ENCODE data around the gene SLC10A7. TPM values are rescaled to one million over a fixed set of nuclear protein-coding genes. Genes with fewer than 3 reads are reported as not detected.

Gene SLC10A7
- total and polyA plus RNA-seq, 9 of the 15 experiments (the other 6 are each of a cell fraction or from before 2014, with no cell fraction given) = 6.4 to 22.8 (median 16.1) TPM

DNA sequence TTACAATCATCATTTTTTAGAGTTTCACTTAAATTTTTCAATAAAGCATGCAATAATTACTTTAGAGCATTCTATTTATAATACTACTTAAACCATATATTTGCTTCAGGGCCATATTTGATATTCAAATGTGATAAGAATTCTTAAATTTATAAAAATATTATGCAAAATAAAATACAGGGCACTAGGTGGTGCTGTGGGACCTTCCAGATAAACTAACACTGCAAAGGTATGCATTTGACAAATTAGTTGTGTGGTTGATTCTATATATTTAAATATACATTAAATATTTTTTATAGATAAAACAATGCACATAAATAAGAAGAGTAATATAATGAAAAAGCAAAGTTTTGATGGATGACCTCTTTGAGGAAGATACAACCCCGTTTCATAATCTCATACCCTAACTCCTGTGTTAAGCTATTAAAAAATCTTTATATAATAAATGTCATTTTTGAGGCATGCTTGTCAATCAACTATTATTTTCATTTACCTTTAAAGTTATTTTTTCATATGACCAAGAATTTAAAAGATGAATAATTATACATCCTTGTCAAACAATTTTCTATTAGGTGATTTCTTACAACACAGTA is 179.0 kb downstream of the SLC10A7 start:
- peak; percentile 20 to 54 (median 26) for DNase-seq (ENCODE audit: extremely low read depth in 1 of 4, low spot score in 3 of 4)
- POLR2A ChIA-PET = no interaction called here
- BruUV-seq (replicated peaks) = no TSS peak

More for the DNA sequence above, 179.0 kb downstream of the SLC10A7 start:
- TF ChIP-seq, protein P1, sequence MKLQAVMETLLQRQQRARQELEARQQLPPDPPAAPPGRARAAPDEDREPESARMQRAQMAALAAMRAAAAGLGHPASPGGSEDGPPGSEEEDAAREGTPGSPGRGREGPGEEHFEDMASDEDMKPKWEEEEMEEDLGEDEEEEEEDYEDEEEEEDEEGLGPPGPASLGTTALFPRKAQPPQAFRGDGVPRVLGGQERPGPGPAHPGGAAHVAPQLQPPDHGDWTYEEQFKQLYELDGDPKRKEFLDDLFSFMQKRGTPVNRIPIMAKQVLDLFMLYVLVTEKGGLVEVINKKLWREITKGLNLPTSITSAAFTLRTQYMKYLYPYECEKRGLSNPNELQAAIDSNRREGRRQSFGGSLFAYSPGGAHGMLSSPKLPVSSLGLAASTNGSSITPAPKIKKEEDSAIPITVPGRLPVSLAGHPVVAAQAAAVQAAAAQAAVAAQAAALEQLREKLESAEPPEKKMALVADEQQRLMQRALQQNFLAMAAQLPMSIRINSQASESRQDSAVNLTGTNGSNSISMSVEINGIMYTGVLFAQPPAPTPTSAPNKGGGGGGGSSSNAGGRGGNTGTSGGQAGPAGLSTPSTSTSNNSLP (IDR thresholded peaks at IDR 0.05; ENCODE audit: borderline replicate concordance, low read depth, low read length) = peak; percentile 92
- TF ChIP-seq ZFX (CRISPR knock-in tag; IDR thresholded peaks at IDR 0.05) (no peak), SP2 (IDR thresholded peaks at IDR 0.05; ENCODE audit: extremely low read depth, low read depth, low read length, poor library complexity, severe bottlenecking) (no peak), HDAC1 (IDR thresholded peaks at IDR 0.05) (no peak), RAD21 (CRISPR knock-in tag; conservative IDR thresholded peaks at IDR 0.05 in 1 of 2, IDR thresholded peaks at IDR 0.05 in 1 of 2) (peak; percentile 50 to 72), MTA2 (IDR thresholded peaks at IDR 0.05; ENCODE audit: low read depth) (no peak)
- TF ChIP-seq, protein P2, sequence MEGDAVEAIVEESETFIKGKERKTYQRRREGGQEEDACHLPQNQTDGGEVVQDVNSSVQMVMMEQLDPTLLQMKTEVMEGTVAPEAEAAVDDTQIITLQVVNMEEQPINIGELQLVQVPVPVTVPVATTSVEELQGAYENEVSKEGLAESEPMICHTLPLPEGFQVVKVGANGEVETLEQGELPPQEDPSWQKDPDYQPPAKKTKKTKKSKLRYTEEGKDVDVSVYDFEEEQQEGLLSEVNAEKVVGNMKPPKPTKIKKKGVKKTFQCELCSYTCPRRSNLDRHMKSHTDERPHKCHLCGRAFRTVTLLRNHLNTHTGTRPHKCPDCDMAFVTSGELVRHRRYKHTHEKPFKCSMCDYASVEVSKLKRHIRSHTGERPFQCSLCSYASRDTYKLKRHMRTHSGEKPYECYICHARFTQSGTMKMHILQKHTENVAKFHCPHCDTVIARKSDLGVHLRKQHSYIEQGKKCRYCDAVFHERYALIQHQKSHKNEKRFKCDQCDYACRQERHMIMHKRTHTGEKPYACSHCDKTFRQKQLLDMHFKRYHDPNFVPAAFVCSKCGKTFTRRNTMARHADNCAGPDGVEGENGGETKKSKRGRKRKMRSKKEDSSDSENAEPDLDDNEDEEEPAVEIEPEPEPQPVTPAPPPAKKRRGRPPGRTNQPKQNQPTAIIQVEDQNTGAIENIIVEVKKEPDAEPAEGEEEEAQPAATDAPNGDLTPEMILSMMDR (IDR thresholded peaks at IDR 0.05 in 2 of 3, conservative IDR thresholded peaks at IDR 0.05 in 1 of 3; ENCODE audit: insufficient read depth in 2 of 3, low read depth in 1 of 3, low read length in 3 of 3) = peak in 2 of 3 experiments; percentile 36 to 74; a peak in 3 of 6 replicates
- TF ChIP-seq, protein P3, sequence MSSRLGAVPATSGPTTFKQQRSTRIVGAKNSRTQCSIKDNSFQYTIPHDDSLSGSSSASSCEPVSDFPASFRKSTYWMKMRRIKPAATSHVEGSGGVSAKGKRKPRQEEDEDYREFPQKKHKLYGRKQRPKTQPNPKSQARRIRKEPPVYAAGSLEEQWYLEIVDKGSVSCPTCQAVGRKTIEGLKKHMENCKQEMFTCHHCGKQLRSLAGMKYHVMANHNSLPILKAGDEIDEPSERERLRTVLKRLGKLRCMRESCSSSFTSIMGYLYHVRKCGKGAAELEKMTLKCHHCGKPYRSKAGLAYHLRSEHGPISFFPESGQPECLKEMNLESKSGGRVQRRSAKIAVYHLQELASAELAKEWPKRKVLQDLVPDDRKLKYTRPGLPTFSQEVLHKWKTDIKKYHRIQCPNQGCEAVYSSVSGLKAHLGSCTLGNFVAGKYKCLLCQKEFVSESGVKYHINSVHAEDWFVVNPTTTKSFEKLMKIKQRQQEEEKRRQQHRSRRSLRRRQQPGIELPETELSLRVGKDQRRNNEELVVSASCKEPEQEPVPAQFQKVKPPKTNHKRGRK (tag; IDR thresholded peaks at IDR 0.05) = peak; percentile 2; the same call in 1 of the 2 replicates
- TF ChIP-seq, protein P4, sequence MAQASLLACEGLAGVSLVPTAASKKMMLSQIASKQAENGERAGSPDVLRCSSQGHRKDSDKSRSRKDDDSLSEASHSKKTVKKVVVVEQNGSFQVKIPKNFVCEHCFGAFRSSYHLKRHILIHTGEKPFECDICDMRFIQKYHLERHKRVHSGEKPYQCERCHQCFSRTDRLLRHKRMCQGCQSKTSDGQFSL (CRISPR knock-in tag; IDR thresholded peaks at IDR 0.05) = no peak
- TF ChIP-seq, protein P4 (tag; IDR thresholded peaks at IDR 0.05) = no peak
- TF ChIP-seq, protein P5, sequence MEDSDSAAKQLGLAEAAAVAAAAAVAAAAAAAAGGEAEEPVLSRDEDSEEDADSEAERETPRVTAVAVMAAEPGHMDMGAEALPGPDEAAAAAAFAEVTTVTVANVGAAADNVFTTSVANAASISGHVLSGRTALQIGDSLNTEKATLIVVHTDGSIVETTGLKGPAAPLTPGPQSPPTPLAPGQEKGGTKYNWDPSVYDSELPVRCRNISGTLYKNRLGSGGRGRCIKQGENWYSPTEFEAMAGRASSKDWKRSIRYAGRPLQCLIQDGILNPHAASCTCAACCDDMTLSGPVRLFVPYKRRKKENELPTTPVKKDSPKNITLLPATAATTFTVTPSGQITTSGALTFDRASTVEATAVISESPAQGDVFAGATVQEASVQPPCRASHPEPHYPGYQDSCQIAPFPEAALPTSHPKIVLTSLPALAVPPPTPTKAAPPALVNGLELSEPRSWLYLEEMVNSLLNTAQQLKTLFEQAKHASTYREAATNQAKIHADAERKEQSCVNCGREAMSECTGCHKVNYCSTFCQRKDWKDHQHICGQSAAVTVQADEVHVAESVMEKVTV (CRISPR knock-in tag; IDR thresholded peaks at IDR 0.05) = peak; percentile 55
- no peak overlapping the region for H3K4me2 ChIP-seq (ENCODE audit: insufficient read depth, low read length)
- no peaks in the 10 kb centered on the region for H3K27me3 ChIP-seq (ENCODE audit: control insufficient read depth in 2 of 2, insufficient read depth in 2 of 2, low read length in 2 of 2)
- ATAC-seq (peak; percentile 48; the same call in 2 of the 3 replicates), FAIRE-seq (no peak)
- in situ Hi-C loops (cut with MboI) (no loop called here), intact Hi-C loops (cut with micrococcal nuclease) (loop anchor here (1.0 to 10.0 kb wide), 5 partner anchors 100 to 755 kb away; partner anchors contain the start of gene SLC10A7)
- H3K36me3 ChIP-seq (ENCODE audit: control insufficient read depth, insufficient read depth, low read length) = no peaks in the 10 kb centered on the region
- no peak overlapping the region for H2AFZ ChIP-seq (ENCODE audit: low read depth, low read length)
- WGBS (ENCODE audit: insufficient coverage, low coverage, missing lambda C conversion rate) = 31% methylated on average over 1 of the region's 1 CpG
- no peaks in the 10 kb centered on the region for H3K9me1 ChIP-seq (ENCODE audit: control insufficient read depth, insufficient read depth, low read length)
- H3K4me1 ChIP-seq (replicated peaks in 1 of 2; ENCODE audit: control insufficient read depth in 2 of 2, insufficient read depth in 2 of 2, low read length in 2 of 2) = peaks cover 0 to 3% of the 10 kb centered on the region in 2 experiments; a peak in 1 of 5 replicates
- H3K9me3 ChIP-seq (replicated peaks; ENCODE audit: control insufficient read depth, insufficient read depth, low read depth, low read length) = no peaks in the 10 kb centered on the region
- CTCF ChIA-PET (ENCODE audit: low intra/inter-chr PET ratio) = interaction anchor here (0.6 to 2.5 kb wide), 4 partner anchors 573 to 1524 kb away, joined by 3 to 18 read pairs (median 4); no protein-coding TSS in a partner anchor
- no peaks in the 10 kb centered on the region for H3K79me2 ChIP-seq (ENCODE audit: control insufficient read depth, insufficient read depth, low read length)
- H3K27ac ChIP-seq (ENCODE audit: extremely low read depth, low read depth, low read length) = no peak overlapping the region
- no peak overlapping the region for H3K4me3 ChIP-seq
- no peaks in the 10 kb centered on the region for H4K20me1 ChIP-seq (replicated peaks; ENCODE audit: control insufficient read depth, insufficient read depth, low read length)
- H3K9ac ChIP-seq (ENCODE audit: insufficient read depth in 1 of 2, low read depth in 2 of 2, low read length in 2 of 2) = no peak overlapping the region

All from K562 (cell line).